T-helper 2 cell treated with Interferon-gamma antibody and Interleukin-4, amounts not matched to agents 5 μg/mL and 100 μg/mL, for 36 hours (primary cell): Measurements from ENCODE around the gene ADRA2C.
A peak's percentile ranks its signal among the peaks of the same experiment; 100 is the strongest.

ENCODE experiments used
- DNase-seq: peaks from one replicate; pipeline ENCODE4 v3.0.0; 2021; ENCODE audit warnings: low spot score
- H3K27ac Mint-ChIP-seq: one replicate; pipeline ENCODE4 v1.8.0; 2021; ENCODE audit warnings: mild to moderate bottlenecking, mixed read lengths
- H3K27me3 Mint-ChIP-seq: one replicate; pipeline ENCODE4 v1.8.0; 2021; ENCODE audit warnings: low read depth, mixed read lengths
- H3K36me3 Mint-ChIP-seq: one replicate; pipeline ENCODE4 v1.8.0; 2021; ENCODE audit warnings: low read depth, mixed read lengths
- H3K4me1 Mint-ChIP-seq: one replicate; pipeline ENCODE4 v1.8.0; 2021; ENCODE audit warnings: low read depth, mixed read lengths
- H3K4me3 Mint-ChIP-seq: one replicate; pipeline ENCODE4 v1.8.0; 2022; ENCODE audit warnings: mild to moderate bottlenecking, moderate library complexity, mixed read lengths
- H3K9me3 Mint-ChIP-seq: one replicate; pipeline ENCODE4 v1.8.0; 2021; ENCODE audit warnings: mixed read lengths

ADRA2C gene

GRCh38 chr4:3756343-3757059, 9.7 kb upstream of the ADRA2C start:
- Mint-ChIP-seq H3K27me3 (no peaks in the 10 kb centered on the region), H3K27ac (no peak overlapping the region), H3K4me1 (no peaks in the 10 kb centered on the region), H3K4me3 (no peak overlapping the region), H3K36me3 (no peaks in the 10 kb centered on the region), H3K9me3 (no peaks in the 10 kb centered on the region)
- no peak for DNase-seq

GRCh38 chr4:3759236-3759635, 6.9 kb upstream of the ADRA2C start:
- Mint-ChIP-seq H3K4me1 (no peaks in the 10 kb centered on the region), H3K27ac (no peak overlapping the region), H3K4me3 (no peak overlapping the region), H3K36me3 (no peaks in the 10 kb centered on the region), H3K9me3 (no peaks in the 10 kb centered on the region), H3K27me3 (peaks cover under 1% of the 10 kb centered on the region)
- DNase-seq: no peak

- no peak for DNase-seq
- H3K27ac Mint-ChIP-seq: no peak overlapping the region
- no peaks in the 10 kb centered on the region for H3K9me3 Mint-ChIP-seq
- H3K4me3 Mint-ChIP-seq: no peak overlapping the region
- no peaks in the 10 kb centered on the region for H3K4me1 Mint-ChIP-seq
- no peaks in the 10 kb centered on the region for H3K36me3 Mint-ChIP-seq
- H3K27me3 Mint-ChIP-seq: peaks cover 3% of the 10 kb centered on the region
Observed at GRCh38 chr4:3760346-3760745, 5.8 kb upstream of the ADRA2C start.

GRCh38 chr4:3760841-3761240, 5.3 kb upstream of the ADRA2C start:
- Mint-ChIP-seq H3K4me3 (no peak overlapping the region), H3K27ac (no peak overlapping the region), H3K4me1 (no peaks in the 10 kb centered on the region), H3K36me3 (no peaks in the 10 kb centered on the region), H3K9me3 (no peaks in the 10 kb centered on the region), H3K27me3 (peaks cover 3% of the 10 kb centered on the region)
- no peak for DNase-seq

GRCh38 chr4:3762264-3762663, 3.9 kb upstream of the ADRA2C start:
- H3K4me3 Mint-ChIP-seq: no peak overlapping the region
- no peaks in the 10 kb centered on the region for H3K36me3 Mint-ChIP-seq
- H3K27ac Mint-ChIP-seq: no peak overlapping the region
- H3K9me3 Mint-ChIP-seq: no peaks in the 10 kb centered on the region
- peaks cover 9% of the 10 kb centered on the region for H3K27me3 Mint-ChIP-seq
- H3K4me1 Mint-ChIP-seq: no peaks in the 10 kb centered on the region
- no peak for DNase-seq

GRCh38 chr4:3762753-3763549, 3.2 kb upstream of the ADRA2C start:
- Mint-ChIP-seq H3K27me3 (peaks cover 13% of the 10 kb centered on the region), H3K4me3 (no peak overlapping the region), H3K27ac (no peak overlapping the region), H3K36me3 (peaks cover 1% of the 10 kb centered on the region), H3K4me1 (peaks cover 2% of the 10 kb centered on the region), H3K9me3 (no peaks in the 10 kb centered on the region)
- DNase-seq: no peak

GRCh38 chr4:3765271-3766035, 732 bp upstream of the ADRA2C start:
- Mint-ChIP-seq H3K4me1 (peaks cover 2% of the 10 kb centered on the region), H3K9me3 (no peaks in the 10 kb centered on the region), H3K36me3 (peaks cover 1% of the 10 kb centered on the region), H3K27ac (no peak overlapping the region), H3K4me3 (no peak overlapping the region), H3K27me3 (peaks cover 18% of the 10 kb centered on the region)
- DNase-seq: no peak

- Mint-ChIP-seq H3K36me3 (peaks cover 1% of the 10 kb centered on the region), H3K9me3 (no peaks in the 10 kb centered on the region), H3K27me3 (peaks cover 18% of the 10 kb centered on the region), H3K4me3 (peak overlapping the region; percentile 57), H3K27ac (no peak overlapping the region), H3K4me1 (peaks cover 2% of the 10 kb centered on the region)
- DNase-seq: no peak
Observed at GRCh38 chr4:3766785-3767569, 792 bp downstream of the ADRA2C start.

- no peak overlapping the region for H3K27ac Mint-ChIP-seq
Observed at GRCh38 chr4:3767570-3768288, 1.5 kb downstream of the ADRA2C start.

GRCh38 chr4:3768842-3769641, 2.9 kb downstream of the ADRA2C start:
- Mint-ChIP-seq H3K36me3 (peaks cover 1% of the 10 kb centered on the region), H3K27me3 (peaks cover 18% of the 10 kb centered on the region), H3K4me3 (no peak overlapping the region), H3K27ac (no peak overlapping the region), H3K9me3 (no peaks in the 10 kb centered on the region), H3K4me1 (peaks cover 2% of the 10 kb centered on the region)
- no peak for DNase-seq

More at GRCh38 chr4:3767570-3768288, 1.5 kb downstream of the ADRA2C start:
- no peaks in the 10 kb centered on the region for H3K9me3 Mint-ChIP-seq
- DNase-seq: no peak
- H3K36me3 Mint-ChIP-seq: peaks cover 1% of the 10 kb centered on the region
- peak overlapping the region; percentile 45 for H3K4me3 Mint-ChIP-seq
- peaks cover 2% of the 10 kb centered on the region for H3K4me1 Mint-ChIP-seq
- H3K27me3 Mint-ChIP-seq: peaks cover 18% of the 10 kb centered on the region

GRCh38 chr4:3769642-3770184, 3.5 kb downstream of the ADRA2C start:
- Mint-ChIP-seq H3K27ac (no peak overlapping the region), H3K4me1 (peaks cover 2% of the 10 kb centered on the region), H3K27me3 (peaks cover 15% of the 10 kb centered on the region), H3K36me3 (peaks cover 1% of the 10 kb centered on the region), H3K9me3 (no peaks in the 10 kb centered on the region), H3K4me3 (no peak overlapping the region)
- no peak for DNase-seq
